DMS 273 (cell line): ENCODE data around the gene UPK1A.
A peak's percentile ranks its signal among the peaks of the same experiment; 100 is the strongest.
"Not testable (repeated sequence)": the region's sequence is repeated elsewhere in the genome, so short reads cannot be mapped to it uniquely, and the experiment has no call there.

ENCODE experiments used
- DNase-seq: peaks from one replicate; lab custom pipeline; 2025; ENCODE audit not compliant: unreplicated experiment; lab: John Stamatoyannopoulos, UW

UPK1A gene

GRCh38 chr19:35644206-35644986, 21.9 kb upstream of the UPK1A start:
- DNase-seq: peak; percentile 98

GRCh38 chr19:35644987-35645679, 21.2 kb upstream of the UPK1A start:
- peak; percentile 77 for DNase-seq

- no peak for DNase-seq
These were observed 20.4 kb upstream of the UPK1A start for GRCh38 chr19:35645680-35646511.

- peak; percentile 99 for DNase-seq
These were observed 18.0 kb upstream of the UPK1A start, which contains the start of gene COX6B1 for GRCh38 chr19:35648017-35648961. Gene COX6B1, plus strand, starts transcription at chr19:35648323. Its CDS starts 2,921 bp downstream, at chr19:35651244.

GRCh38 chr19:35650581-35650980, 15.7 kb upstream of the UPK1A start:
- DNase-seq: no peak

GRCh38 chr19:35654828-35655227, 11.5 kb upstream of the UPK1A start:
- DNase-seq: not testable (repeated sequence)

GRCh38 chr19:35655600-35655999, 10.7 kb upstream of the UPK1A start:
- DNase-seq: no peak

- no peak for DNase-seq
These were observed 9.6 kb upstream of the UPK1A start for GRCh38 chr19:35656700-35657099.

- peak; percentile 20 for DNase-seq
These were observed 8.2 kb upstream of the UPK1A start for GRCh38 chr19:35657904-35658700.

GRCh38 chr19:35661995-35662340, 4.3 kb upstream of the UPK1A start:
- DNase-seq: no peak

- no peak for DNase-seq
These were observed 2.3 kb upstream of the UPK1A start for GRCh38 chr19:35663981-35664380.

- DNase-seq: no peak
These were observed 1.2 kb upstream of the UPK1A start for GRCh38 chr19:35665157-35665556.

- DNase-seq: no peak
These were observed 713 bp upstream of the UPK1A start for GRCh38 chr19:35665604-35666003.

GRCh38 chr19:35669566-35669965, 3.2 kb downstream of the UPK1A start:
- no peak for DNase-seq

GRCh38 chr19:35669974-35670373, 3.7 kb downstream of the UPK1A start:
- peak; percentile 40 for DNase-seq

GRCh38 chr19:35670686-35671085, 4.4 kb downstream of the UPK1A start:
- no peak for DNase-seq

GRCh38 chr19:35671818-35672217, 5.5 kb downstream of the UPK1A start:
- DNase-seq: no peak

- peak; percentile 57 for DNase-seq
These were observed 6.9 kb downstream of the UPK1A start for GRCh38 chr19:35673121-35673804.

GRCh38 chr19:35675589-35676140, 9.3 kb downstream of the UPK1A start:
- DNase-seq: no peak
